ENCODE results near the gene HOXC9.

HOXC9 gene

DNA sequence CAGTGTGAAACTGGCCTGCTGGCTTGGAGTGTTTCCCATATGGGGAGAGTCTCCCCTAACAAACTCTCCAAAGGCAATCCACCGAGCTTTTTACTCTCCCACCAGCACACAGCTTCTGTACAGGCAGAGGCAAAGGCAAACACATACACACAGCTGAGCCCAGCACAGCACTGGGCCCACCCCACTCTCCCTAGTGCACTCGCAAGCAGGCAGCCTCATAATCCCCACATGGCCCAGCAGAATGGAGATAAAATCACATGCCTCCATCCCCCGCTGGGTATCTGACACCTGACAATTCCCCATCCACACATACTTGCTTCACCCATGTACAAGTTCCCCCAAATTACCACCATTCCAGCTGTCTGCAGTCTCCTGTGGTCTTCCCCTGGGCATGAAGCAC lies 41.8 kb upstream of the HOXC9 start:
- TF ChIP-seq, protein P1, sequence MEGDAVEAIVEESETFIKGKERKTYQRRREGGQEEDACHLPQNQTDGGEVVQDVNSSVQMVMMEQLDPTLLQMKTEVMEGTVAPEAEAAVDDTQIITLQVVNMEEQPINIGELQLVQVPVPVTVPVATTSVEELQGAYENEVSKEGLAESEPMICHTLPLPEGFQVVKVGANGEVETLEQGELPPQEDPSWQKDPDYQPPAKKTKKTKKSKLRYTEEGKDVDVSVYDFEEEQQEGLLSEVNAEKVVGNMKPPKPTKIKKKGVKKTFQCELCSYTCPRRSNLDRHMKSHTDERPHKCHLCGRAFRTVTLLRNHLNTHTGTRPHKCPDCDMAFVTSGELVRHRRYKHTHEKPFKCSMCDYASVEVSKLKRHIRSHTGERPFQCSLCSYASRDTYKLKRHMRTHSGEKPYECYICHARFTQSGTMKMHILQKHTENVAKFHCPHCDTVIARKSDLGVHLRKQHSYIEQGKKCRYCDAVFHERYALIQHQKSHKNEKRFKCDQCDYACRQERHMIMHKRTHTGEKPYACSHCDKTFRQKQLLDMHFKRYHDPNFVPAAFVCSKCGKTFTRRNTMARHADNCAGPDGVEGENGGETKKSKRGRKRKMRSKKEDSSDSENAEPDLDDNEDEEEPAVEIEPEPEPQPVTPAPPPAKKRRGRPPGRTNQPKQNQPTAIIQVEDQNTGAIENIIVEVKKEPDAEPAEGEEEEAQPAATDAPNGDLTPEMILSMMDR (IDR thresholded peaks at IDR 0.05): no peak
- no peak for TF ChIP-seq ZFX (IDR thresholded peaks at IDR 0.05; ENCODE audit: borderline replicate concordance)
- H3K27ac ChIP-seq: no peak overlapping the region

GRCh38 chr12:53959314-53959713 lies 40.6 kb upstream of the HOXC9 start:
- no peak for TF ChIP-seq ZFX (IDR thresholded peaks at IDR 0.05; ENCODE audit: borderline replicate concordance)
- TF ChIP-seq, protein P1 (IDR thresholded peaks at IDR 0.05): no peak
- no peak overlapping the region for H3K27ac ChIP-seq

- H3K27ac ChIP-seq: no peak overlapping the region
- TF ChIP-seq, protein P1 (IDR thresholded peaks at IDR 0.05): no peak
- TF ChIP-seq ZFX (IDR thresholded peaks at IDR 0.05; ENCODE audit: borderline replicate concordance): no peak
These were observed 39.6 kb upstream of the HOXC9 start for GRCh38 chr12:53960187-53961024.

DNA sequence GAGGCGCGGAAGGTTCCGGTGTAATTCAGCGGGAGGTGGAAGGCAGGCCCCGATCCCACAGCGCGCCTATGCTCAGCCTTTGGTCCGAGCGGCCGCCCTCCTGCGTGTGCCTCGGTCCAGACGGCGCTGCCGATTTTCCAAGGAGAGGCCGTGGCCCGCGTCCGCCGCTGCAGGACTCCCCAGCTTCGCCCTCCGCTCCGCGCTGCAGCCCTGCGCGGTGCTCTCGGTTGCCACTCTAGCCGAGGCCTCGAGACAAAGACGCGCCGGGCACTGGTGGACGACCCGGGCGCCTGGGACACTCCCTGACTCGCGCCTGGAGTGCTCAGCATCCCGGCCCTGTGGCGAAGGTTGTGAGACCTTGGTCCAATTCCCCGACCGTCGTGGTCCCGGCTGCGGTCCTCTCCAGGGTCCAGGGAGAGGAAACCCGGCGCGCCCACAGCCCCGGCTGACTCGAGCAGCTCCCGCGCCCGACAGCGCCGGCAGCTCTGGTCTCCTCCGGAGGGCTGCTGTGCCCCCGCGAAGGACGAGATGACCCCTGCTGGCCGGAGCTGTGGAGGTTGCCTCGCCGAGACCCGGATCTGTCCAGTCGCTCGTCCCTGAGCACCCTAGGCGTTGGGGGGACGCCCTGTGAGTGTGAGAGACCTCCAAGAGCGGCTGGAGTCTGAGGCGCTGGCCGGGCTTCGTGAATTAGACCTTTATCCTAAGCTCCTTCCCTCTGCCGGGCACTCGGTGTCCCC lies 38.8 kb upstream of the HOXC9 start:
- no peak overlapping the region for H3K27ac ChIP-seq
- TF ChIP-seq, protein P1 (IDR thresholded peaks at IDR 0.05): no peak
- no peak for TF ChIP-seq ZFX (IDR thresholded peaks at IDR 0.05; ENCODE audit: borderline replicate concordance)

GRCh38 chr12:53963005-53963404 lies 37.0 kb upstream of the HOXC9 start:
- no peak overlapping the region for H3K27ac ChIP-seq
- no peak for TF ChIP-seq ZFX (IDR thresholded peaks at IDR 0.05; ENCODE audit: borderline replicate concordance)
- TF ChIP-seq, protein P1 (IDR thresholded peaks at IDR 0.05): no peak

- TF ChIP-seq ZFX (IDR thresholded peaks at IDR 0.05; ENCODE audit: borderline replicate concordance): no peak
- TF ChIP-seq, protein P1 (IDR thresholded peaks at IDR 0.05): no peak
These were observed 36.3 kb upstream of the HOXC9 start for GRCh38 chr12:53963434-53964314.

More at GRCh38 chr12:53963434-53964314, 36.3 kb upstream of the HOXC9 start:
- no peak overlapping the region for H3K27ac ChIP-seq

Measured in 22Rv1 (cell line).